Breast epithelium (tissue), 4 donors: ENCODE data around the gene KRTAP5-11. TPM values are rescaled to one million over a fixed set of nuclear protein-coding genes. Genes with fewer than 3 reads are reported as not detected.
"Not testable (repeated sequence)": the region's sequence is repeated elsewhere in the genome, so short reads cannot be mapped to it uniquely, and the experiment has no call there.

ENCODE experiments used
- DNase-seq, 2 donors: peaks; one replicate each; pipeline ENCODE4 v3.0.0-alpha.2; 2019; ENCODE audit warnings: low spot score in 2 of 2
- H3K27ac ChIP-seq, 2 donors: fragments of 200-600 bp; sonication (generic) in 1 of 2; one replicate each; pipeline ENCODE4 v1.5.1; 2016 to 2019; ENCODE audit warnings: mild to moderate bottlenecking in 1 of 2
- H3K27me3 ChIP-seq, 2 donors: fragments of 200-600 bp; sonication (generic) in 1 of 2; one replicate each; pipeline versions ENCODE4 v1.5.1 to v1.6.0; 2017 to 2019; ENCODE audit warnings: control low read depth in 1 of 2, mild to moderate bottlenecking in 1 of 2
- H3K36me3 ChIP-seq: fragments of 200-600 bp; one replicate; pipeline ENCODE4 v1.5.1; 2019
- H3K4me1 ChIP-seq, 2 donors: fragments of 200-600 bp; sonication (generic); one replicate each; pipeline ENCODE4 v1.5.1; 2016 to 2019; ENCODE audit warnings: control low read depth in 1 of 2
- H3K4me3 ChIP-seq, 3 donors: fragments of 200-600 bp; sonication (generic); 1 replicate in 2 of 3; 2 replicates in 1 of 3; pipeline ENCODE4 v1.5.1; 2016 to 2019; ENCODE audit warnings: mild to moderate bottlenecking in 3 of 3, moderate library complexity in 2 of 3
- H3K9me3 ChIP-seq, 2 donors: fragments of 200-600 bp; sonication (generic) in 1 of 2; one replicate each; pipeline ENCODE4 v1.5.1; 2016 to 2019; ENCODE audit warnings: control low read depth in 1 of 2
- CTCF ChIP-seq, 3 donors: fragments of 450-650 bp; IDR thresholded peaks; one replicate each; pipeline ENCODE4 v1.5.1; 2016 to 2017; ENCODE audit warnings: antibody characterized with exemption in 3 of 3, mild to moderate bottlenecking in 3 of 3, moderate library complexity in 3 of 3
- POLR2A ChIP-seq: fragments of 450-650 bp; IDR thresholded peaks from one replicate; pipeline ENCODE4 v1.6.1; 2016; ENCODE audit warnings: antibody characterized with exemption, mild to moderate bottlenecking, moderate library complexity
- POLR2AphosphoS5 ChIP-seq, 3 donors: sonication (generic); formaldehyde crosslinking; IDR thresholded peaks; one replicate each; pipeline ENCODE4 v1.6.1; 2017; ENCODE audit warnings: antibody characterized with exemption in 3 of 3
- intact Hi-C: fragments of 100-400 bp; cut with DNase I; formaldehyde crosslinking; loops from one replicate; pipeline ENCODE4 v1.15.1; 2023; ENCODE audit warnings: low total_unique reads
- total RNA-seq, 3 donors: library from RNA; depleted of rRNA; stranded (reverse); fragments of >200 nt; gene quantifications; one replicate each; pipeline ENCODE4 v1.1.0, GENCODE V29; 2016

KRTAP5-11 gene
- not detected for total RNA-seq

- no peaks in the 10 kb centered on the region for H3K27me3 ChIP-seq
- H3K36me3 ChIP-seq: no peaks in the 10 kb centered on the region
- H3K9me3 ChIP-seq: no peaks in the 10 kb centered on the region
- no peak for DNase-seq
- no peak within 1 kb of the TSS for H3K27ac ChIP-seq
- TF ChIP-seq POLR2A (no peak), CTCF (IDR thresholded peaks at IDR 0.05) (no peak), POLR2AphosphoS5 (IDR thresholded peaks at IDR 0.05) (no peak)
- intact Hi-C loops: no loop called here
- no peaks in the 10 kb centered on the region for H3K4me1 ChIP-seq
- no peak within 1 kb of the TSS for H3K4me3 ChIP-seq
These were observed at the start of gene KRTAP5-11 for GRCh38 chr11:71582309-71582895. Gene KRTAP5-11, minus strand, starts transcription at chr11:71582875. Its CDS starts 38 bp downstream, at chr11:71582837.

- not testable (repeated sequence) for H3K27ac ChIP-seq
These were observed 48.9 kb upstream of the KRTAP5-11 start for GRCh38 chr11:71631551-71631950.

GRCh38 chr11:71630071-71630470 lies 47.4 kb upstream of the KRTAP5-11 start:
- H3K36me3 ChIP-seq, DNase-seq, H3K4me1 ChIP-seq, H3K27ac ChIP-seq, H3K9me3 ChIP-seq, H3K4me3 ChIP-seq, H3K27me3 ChIP-seq, intact Hi-C loops: not testable (repeated sequence)

More at GRCh38 chr11:71631551-71631950, 48.9 kb upstream of the KRTAP5-11 start:
- intact Hi-C loops, DNase-seq, H3K9me3 ChIP-seq, H3K36me3 ChIP-seq, H3K4me1 ChIP-seq, H3K27me3 ChIP-seq, H3K4me3 ChIP-seq: not testable (repeated sequence)

GRCh38 chr11:71628943-71629342 lies 46.3 kb upstream of the KRTAP5-11 start:
- H3K4me3 ChIP-seq, intact Hi-C loops, H3K9me3 ChIP-seq, H3K36me3 ChIP-seq, DNase-seq, H3K27me3 ChIP-seq, H3K27ac ChIP-seq, H3K4me1 ChIP-seq: not testable (repeated sequence)

GRCh38 chr11:71623226-71623625 lies 40.6 kb upstream of the KRTAP5-11 start:
- H3K4me3 ChIP-seq, H3K9me3 ChIP-seq, DNase-seq, H3K4me1 ChIP-seq, intact Hi-C loops, H3K27me3 ChIP-seq, H3K27ac ChIP-seq, H3K36me3 ChIP-seq: not testable (repeated sequence)

- intact Hi-C loops, H3K4me1 ChIP-seq, H3K27me3 ChIP-seq, DNase-seq, H3K36me3 ChIP-seq, H3K27ac ChIP-seq, H3K9me3 ChIP-seq, H3K4me3 ChIP-seq: not testable (repeated sequence)
These were observed 39.9 kb upstream of the KRTAP5-11 start for GRCh38 chr11:71622561-71622960.

- intact Hi-C loops, H3K9me3 ChIP-seq, H3K4me1 ChIP-seq, H3K27ac ChIP-seq, H3K36me3 ChIP-seq, H3K27me3 ChIP-seq, H3K4me3 ChIP-seq: not testable (repeated sequence)
- peak in 1 of 3 donors; percentile 21 for TF ChIP-seq POLR2AphosphoS5 (IDR thresholded peaks at IDR 0.05)
- DNase-seq: peak in 1 of 2 donors; percentile 62
These were observed 32.3 kb upstream of the KRTAP5-11 start for GRCh38 chr11:71615003-71615402.

- H3K4me1 ChIP-seq, H3K4me3 ChIP-seq, H3K27me3 ChIP-seq, H3K9me3 ChIP-seq, H3K36me3 ChIP-seq, DNase-seq, intact Hi-C loops, H3K27ac ChIP-seq: not testable (repeated sequence)
These were observed 31.8 kb upstream of the KRTAP5-11 start for GRCh38 chr11:71614366-71614917.

- H3K9me3 ChIP-seq, H3K4me1 ChIP-seq, DNase-seq, H3K36me3 ChIP-seq, intact Hi-C loops, H3K27ac ChIP-seq, H3K4me3 ChIP-seq: not testable (repeated sequence)
- peaks cover 0 to 10% of the 10 kb centered on the region in 2 donors for H3K27me3 ChIP-seq
These were observed 31.3 kb upstream of the KRTAP5-11 start for GRCh38 chr11:71613931-71614330.

GRCh38 chr11:71611218-71611910 lies 28.7 kb upstream of the KRTAP5-11 start:
- H3K27me3 ChIP-seq: peaks cover 0 to 12% of the 10 kb centered on the region in 2 donors
- intact Hi-C loops, DNase-seq, H3K4me3 ChIP-seq, H3K9me3 ChIP-seq, H3K4me1 ChIP-seq, H3K27ac ChIP-seq, H3K36me3 ChIP-seq: not testable (repeated sequence)

GRCh38 chr11:71608272-71608671 lies 25.6 kb upstream of the KRTAP5-11 start:
- intact Hi-C loops, H3K4me1 ChIP-seq, H3K36me3 ChIP-seq, H3K9me3 ChIP-seq, DNase-seq, H3K27ac ChIP-seq: not testable (repeated sequence)
- Histone ChIP-seq H3K27me3 (peaks cover 0 to 12% of the 10 kb centered on the region in 2 donors), H3K4me3 (peak overlapping the region in 1 of 3 donors; percentile 35)

GRCh38 chr11:71607520-71608216 lies 25.0 kb upstream of the KRTAP5-11 start:
- H3K9me3 ChIP-seq, DNase-seq, H3K27ac ChIP-seq, H3K4me1 ChIP-seq, intact Hi-C loops, H3K36me3 ChIP-seq: not testable (repeated sequence)
- Histone ChIP-seq H3K27me3 (peaks cover 0 to 16% of the 10 kb centered on the region in 2 donors), H3K4me3 (peak overlapping the region in 2 of 3 donors; percentile 35 to 41)
